Measurements from ENCODE around the gene SLC9A1.

SLC9A1 gene

GRCh38 chr1:27098431-27099134 lies 56.3 kb downstream of the SLC9A1 start:
- TF ChIP-seq CTCF (IDR thresholded peaks at IDR 0.05; ENCODE audit: borderline replicate concordance, insufficient read depth, low read depth, low read length): no peak
- no peak overlapping the region for H3K4me3 ChIP-seq (ENCODE audit: low read depth, low read length)

- H3K4me3 ChIP-seq (ENCODE audit: low read depth, low read length): no peak overlapping the region
- peak; percentile 96 for TF ChIP-seq CTCF (IDR thresholded peaks at IDR 0.05; ENCODE audit: borderline replicate concordance, insufficient read depth, low read depth, low read length)
These were observed 57.4 kb downstream of the SLC9A1 start for GRCh38 chr1:27097484-27097917.

- H3K4me3 ChIP-seq (ENCODE audit: low read depth, low read length): no peak overlapping the region
- TF ChIP-seq CTCF (IDR thresholded peaks at IDR 0.05; ENCODE audit: borderline replicate concordance, insufficient read depth, low read depth, low read length): no peak
These were observed 59.3 kb downstream of the SLC9A1 start for GRCh38 chr1:27095576-27095975.

- TF ChIP-seq CTCF (IDR thresholded peaks at IDR 0.05; ENCODE audit: borderline replicate concordance, insufficient read depth, low read depth, low read length): no peak
- no peak overlapping the region for H3K4me3 ChIP-seq (ENCODE audit: low read depth, low read length)
These were observed 62.0 kb downstream of the SLC9A1 start for GRCh38 chr1:27092888-27093287.

GRCh38 chr1:27090911-27091310 lies 64.0 kb downstream of the SLC9A1 start:
- TF ChIP-seq CTCF (IDR thresholded peaks at IDR 0.05; ENCODE audit: borderline replicate concordance, insufficient read depth, low read depth, low read length): no peak
- no peak overlapping the region for H3K4me3 ChIP-seq (ENCODE audit: low read depth, low read length)

- no peak for TF ChIP-seq CTCF (IDR thresholded peaks at IDR 0.05; ENCODE audit: borderline replicate concordance, insufficient read depth, low read depth, low read length)
- H3K4me3 ChIP-seq (ENCODE audit: low read depth, low read length): no peak overlapping the region
These were observed 67.3 kb downstream of the SLC9A1 start for GRCh38 chr1:27087371-27088220.
